HG03039 (cell line): ENCODE results near the gene ZNF500.
"Not testable (repeated sequence)": the region's sequence is repeated elsewhere in the genome, so short reads cannot be mapped to it uniquely, and the experiment has no call there.

Experiments used
- ATAC-seq: cut with Tn5 transposase; IDR thresholded peaks from one replicate; pipeline ENCODE4 v1.9.1; 2021; ENCODE audit warnings: mild to moderate bottlenecking, moderate library complexity; ENCODE audit not compliant: unreplicated experiment

Gene ZNF500

DNA sequence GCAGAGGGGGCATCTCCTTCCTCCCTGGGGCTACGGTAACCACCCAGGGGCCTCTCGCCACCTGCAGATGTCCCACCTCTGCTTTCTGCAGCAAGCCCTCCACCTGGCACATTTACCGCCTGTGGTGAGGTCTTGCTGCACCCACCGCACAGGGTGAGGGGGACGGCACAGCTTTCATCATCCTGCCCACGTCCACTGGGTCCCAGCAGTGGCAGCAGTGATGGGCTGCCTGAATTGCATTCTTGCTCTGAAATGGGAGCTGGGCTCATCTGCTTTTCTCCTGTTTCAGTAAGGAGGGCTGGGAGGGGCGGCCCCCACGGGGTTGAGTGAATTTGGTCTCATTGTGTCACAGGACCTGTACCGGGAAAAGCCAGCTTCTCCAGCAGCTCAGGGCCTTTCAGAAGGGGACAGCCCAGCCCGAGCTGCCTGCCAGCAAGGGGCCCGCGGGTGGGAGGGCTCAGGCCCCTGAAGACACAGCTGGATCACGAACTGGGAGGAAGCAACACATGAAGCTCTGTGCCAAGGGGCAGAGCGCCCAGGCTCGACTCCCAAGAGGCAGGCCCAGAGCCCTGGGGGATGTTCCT is 19.9 kb downstream of the ZNF500 start:
- no peak for ATAC-seq

- ATAC-seq: no peak
Observed at GRCh38 chr16:4746215-4746614, 20.7 kb downstream of the ZNF500 start.

DNA sequence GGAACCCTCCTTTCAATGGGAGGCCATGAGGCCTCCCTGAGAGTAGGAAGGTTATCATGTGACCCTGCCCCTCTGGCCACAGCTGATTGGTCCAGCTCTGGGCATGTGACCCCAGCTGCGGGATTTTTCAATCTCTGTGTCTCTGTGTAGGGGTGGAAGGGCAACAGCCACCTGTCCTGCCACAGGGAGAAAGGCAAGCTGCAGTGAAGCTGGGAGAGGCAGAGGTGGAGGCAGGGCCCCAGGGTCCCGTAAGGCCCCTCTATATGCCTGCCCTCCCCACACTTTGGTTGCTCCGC is 21.7 kb downstream of the ZNF500 start:
- ATAC-seq: no peak

DNA sequence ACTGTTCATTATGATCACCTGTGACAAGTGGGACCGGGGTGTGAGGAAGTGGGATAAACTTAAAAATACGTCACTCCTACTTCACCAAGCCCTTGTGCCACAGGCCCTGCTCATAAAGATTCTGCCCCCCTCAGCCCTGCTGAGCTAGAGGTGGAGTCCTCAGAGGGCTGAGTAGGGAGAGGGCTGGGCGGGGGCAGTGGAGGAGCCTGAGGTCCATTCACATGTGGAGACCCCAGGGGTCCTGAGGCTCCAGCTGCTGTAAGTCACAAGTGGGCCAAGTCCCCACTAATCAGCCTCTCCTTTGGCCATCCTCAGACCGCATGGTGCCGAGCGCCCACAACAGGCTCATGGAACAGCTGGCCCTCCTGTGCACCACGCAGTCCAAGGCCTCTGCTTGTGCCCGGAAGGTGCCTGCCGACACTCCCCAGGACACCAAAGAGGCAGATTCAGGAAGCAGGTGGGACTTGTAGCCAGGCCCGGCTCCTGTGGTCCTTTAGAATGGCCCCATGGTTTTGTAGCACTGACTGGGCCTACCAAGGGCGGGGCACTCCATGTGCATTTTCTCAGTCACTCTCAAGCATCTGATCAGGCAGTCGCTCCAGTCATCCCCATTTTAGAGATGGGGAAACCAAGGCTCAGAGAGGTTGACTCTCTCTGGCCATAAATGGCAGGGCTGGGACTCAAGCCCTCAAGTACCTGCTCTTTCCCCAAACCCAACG is 22.2 kb downstream of the ZNF500 start:
- ATAC-seq: no peak

GRCh38 chr16:4743226-4743878 is 23.6 kb downstream of the ZNF500 start:
- no peak for ATAC-seq

GRCh38 chr16:4738370-4738769 is 28.6 kb downstream of the ZNF500 start:
- not testable (repeated sequence) for ATAC-seq

DNA sequence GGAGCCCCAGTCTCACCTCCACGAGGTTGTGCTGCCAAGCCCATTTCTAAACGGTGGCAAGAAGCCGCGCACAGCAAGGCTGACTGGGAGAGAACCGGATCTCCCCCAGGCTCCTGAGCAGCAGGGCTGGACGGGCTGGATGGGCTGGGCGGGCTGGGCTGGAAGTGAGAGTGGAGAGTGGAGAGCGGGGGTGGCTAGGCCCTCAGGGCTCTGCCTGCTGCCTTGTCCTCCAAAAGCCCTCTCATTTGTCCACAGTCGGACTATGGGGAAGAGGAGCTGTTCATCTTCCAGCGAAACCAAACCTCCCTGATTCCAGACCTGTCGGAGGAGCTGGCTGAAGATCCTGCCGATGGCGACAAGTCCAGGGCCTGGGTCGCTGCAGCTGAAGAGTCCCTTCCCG is 29.4 kb downstream of the ZNF500 start:
- no peak for ATAC-seq

DNA sequence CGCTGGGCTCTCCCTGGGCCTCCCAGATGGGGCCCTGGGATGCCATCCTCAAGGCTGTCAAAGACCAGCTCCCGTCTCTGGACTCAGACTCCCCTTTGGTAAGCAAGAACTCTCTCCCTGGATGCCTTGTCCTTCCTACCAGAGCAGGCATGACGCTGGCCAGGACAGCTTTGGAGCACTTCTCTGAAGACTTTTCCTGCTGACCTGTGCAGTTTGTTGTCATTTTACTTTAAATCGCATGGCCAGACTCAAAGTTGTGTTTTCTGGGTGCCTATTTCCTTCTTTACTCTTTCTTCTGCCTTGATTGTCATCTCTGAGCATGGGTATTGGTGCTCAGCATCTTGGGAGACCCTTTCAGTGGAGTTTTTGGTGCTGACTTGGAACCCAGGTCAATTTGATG is 30.4 kb downstream of the ZNF500 start:
- no peak for ATAC-seq

DNA sequence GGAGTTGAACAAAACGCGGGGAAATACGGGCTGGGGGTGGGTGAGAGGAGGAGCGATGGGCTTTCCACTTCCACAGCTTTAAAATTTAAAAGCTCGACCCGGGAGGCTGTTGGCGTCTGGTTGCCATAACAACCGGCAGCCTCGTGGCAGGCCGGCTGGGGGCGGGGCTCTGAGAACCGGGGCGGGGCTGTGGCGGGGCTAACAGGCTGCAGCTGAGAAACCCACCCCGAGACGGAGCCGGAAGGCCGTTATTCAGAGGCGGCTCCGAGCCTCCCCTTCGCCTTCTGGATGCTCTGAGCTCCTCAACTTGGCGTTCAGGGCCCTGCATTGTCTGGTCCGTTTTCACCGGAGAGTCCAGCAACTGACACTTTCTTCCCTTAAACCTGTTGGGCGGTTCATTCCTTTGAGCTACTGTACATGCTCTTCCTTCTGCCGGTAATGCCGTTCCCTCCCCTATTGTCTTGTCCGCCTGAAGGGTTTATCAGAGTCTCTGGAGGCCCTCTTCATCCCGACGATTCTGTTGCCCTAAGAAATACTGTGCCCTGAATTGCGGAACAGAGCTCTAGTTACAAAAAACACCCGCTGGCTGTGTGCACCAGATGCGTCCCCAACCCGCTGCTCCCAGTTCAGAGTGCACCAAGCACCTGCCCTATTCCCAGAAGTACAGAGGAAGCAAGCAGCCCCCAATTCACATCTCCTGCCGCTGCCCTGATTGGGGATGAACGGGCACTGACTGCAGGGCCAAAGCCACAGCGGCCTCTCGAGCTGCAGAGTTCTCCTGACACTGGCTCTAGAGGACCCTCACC is 32.0 kb downstream of the ZNF500 start:
- peak; percentile 47 for ATAC-seq

DNA sequence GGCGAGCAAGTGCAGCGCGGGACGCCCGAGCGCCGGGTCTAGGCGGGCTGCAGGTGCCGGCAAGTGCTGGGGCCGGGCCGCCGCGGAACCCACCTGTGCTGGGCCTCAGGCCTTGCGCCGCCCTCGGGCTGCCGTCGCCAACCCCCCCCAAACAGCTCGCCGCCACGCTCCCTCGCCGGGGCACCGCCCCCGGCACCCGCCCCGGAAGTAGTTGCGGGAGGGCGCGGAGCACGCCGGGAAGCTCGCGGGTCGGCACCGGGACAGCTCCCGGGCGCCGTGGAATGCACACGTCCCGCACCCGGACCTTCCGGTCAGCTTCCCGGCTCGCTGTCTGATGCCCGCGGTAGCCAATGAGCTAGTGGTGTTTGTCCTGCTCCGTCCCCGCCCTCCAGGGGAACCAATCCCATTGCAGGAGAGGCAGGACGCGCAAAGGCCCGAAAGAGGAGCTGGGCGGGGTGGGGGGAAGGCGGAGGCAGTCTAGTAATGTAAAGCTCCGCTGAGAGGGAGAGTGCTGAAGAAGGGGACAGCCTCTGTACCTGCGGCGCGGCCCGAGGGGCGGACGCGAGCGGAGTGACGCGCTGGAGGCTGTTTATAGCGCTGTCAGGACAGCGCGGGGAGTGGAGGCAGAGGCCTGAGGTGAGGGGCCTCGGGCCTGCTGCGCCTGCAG is 32.8 kb downstream of the ZNF500 start, which contains the start of the genes ANKS3 and DNAAF8:
Gene ANKS3, minus strand, starts transcription at position 209 of the 667 bp plus-strand sequence. CDS start 4,122 bp downstream, outside the sequence.
Gene DNAAF8, plus strand, starts transcription at position 475 of the 667 bp plus-strand sequence. CDS start 1,978 bp downstream, outside the sequence.
- peak; percentile 72 for ATAC-seq

GRCh38 chr16:4733747-4734062 is 33.3 kb downstream of the ZNF500 start:
- ATAC-seq: peak; percentile 10

- ATAC-seq: no peak
Observed at GRCh38 chr16:4733211-4733742, 33.7 kb downstream of the ZNF500 start.

DNA sequence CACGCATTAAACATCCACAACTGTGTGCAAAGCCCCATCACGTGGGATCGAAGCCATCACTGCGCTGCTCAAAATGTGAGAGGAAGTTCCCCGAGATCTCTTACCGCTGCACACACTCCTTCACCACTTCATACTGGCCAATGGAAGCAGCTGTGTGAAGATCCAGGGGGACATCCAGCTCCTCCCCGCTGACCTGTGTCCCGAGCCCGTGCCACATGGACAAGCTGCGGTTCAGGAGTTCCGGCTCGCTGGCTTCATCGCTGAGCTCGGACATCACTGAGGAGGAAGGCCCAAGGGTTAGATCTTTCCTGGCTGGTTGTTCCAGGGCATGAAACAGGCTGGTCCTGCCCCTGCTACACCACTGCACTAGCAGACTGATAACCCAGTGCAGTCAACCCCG is 37.1 kb downstream of the ZNF500 start:
- ATAC-seq: no peak

- ATAC-seq: no peak
Observed at GRCh38 chr16:4728676-4729075, 38.3 kb downstream of the ZNF500 start.

- ATAC-seq: no peak
Observed at GRCh38 chr16:4726616-4727015, 40.3 kb downstream of the ZNF500 start.

GRCh38 chr16:4724661-4725270 is 42.2 kb downstream of the ZNF500 start:
- ATAC-seq: no peak

GRCh38 chr16:4723071-4723767 is 43.7 kb downstream of the ZNF500 start:
- no peak for ATAC-seq

- no peak for ATAC-seq
Observed at GRCh38 chr16:4718466-4718865, 48.5 kb downstream of the ZNF500 start.

GRCh38 chr16:4714996-4715395 is 52.0 kb downstream of the ZNF500 start:
- no peak for ATAC-seq
